HG03108 (cell line): ENCODE data around the gene ZNF506.
"Not testable (repeated sequence)": the region's sequence is repeated elsewhere in the genome, so short reads cannot be mapped to it uniquely, and the experiment has no call there.

Source experiments
- ATAC-seq: cut with Tn5 transposase; IDR thresholded peaks from one replicate; pipeline ENCODE4 v1.9.1; 2021; ENCODE audit warnings: moderate library complexity; ENCODE audit not compliant: unreplicated experiment

ZNF506 gene

DNA sequence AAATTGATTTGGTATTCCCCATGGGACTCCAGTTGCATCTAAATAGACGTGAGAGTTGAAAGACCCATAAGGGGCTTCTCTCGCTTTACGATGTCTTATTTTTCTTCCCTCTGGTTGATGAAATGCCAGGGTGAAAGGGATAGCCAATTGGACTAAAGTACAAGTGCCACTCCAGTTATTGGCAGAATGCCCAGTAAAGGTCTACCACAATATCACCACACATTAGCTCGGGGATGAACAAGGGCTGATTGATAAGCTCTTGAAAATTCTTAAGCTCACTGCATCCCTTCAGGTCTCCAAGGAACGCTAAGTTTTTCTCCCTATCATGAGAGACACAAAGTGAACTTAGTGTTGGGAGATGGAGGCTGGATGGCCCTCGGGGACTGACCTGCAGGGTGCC, 39.8 kb downstream of the ZNF506 start:
- not testable (repeated sequence) for ATAC-seq

DNA sequence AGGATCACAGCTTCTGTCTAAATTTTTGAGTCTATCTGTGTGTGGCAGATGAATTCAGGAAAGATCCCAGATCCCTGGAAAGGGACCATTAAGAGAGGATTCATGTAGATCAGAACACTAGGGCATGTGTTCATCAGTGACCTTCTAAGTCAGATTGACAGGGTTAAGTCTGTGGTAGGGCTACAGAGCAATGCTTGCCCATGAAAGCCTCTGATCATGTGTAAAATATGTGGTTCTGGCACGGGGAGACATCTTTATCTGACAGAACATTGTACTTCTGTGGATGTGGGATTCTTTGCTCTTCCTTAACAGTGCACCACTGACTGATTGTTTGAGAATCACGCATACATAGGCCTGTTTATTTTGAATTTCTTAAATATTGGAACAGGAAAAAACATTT, 42.9 kb downstream of the ZNF506 start:
- no peak for ATAC-seq

GRCh38 chr19:19777692-19778091, 43.9 kb downstream of the ZNF506 start:
- no peak for ATAC-seq

DNA sequence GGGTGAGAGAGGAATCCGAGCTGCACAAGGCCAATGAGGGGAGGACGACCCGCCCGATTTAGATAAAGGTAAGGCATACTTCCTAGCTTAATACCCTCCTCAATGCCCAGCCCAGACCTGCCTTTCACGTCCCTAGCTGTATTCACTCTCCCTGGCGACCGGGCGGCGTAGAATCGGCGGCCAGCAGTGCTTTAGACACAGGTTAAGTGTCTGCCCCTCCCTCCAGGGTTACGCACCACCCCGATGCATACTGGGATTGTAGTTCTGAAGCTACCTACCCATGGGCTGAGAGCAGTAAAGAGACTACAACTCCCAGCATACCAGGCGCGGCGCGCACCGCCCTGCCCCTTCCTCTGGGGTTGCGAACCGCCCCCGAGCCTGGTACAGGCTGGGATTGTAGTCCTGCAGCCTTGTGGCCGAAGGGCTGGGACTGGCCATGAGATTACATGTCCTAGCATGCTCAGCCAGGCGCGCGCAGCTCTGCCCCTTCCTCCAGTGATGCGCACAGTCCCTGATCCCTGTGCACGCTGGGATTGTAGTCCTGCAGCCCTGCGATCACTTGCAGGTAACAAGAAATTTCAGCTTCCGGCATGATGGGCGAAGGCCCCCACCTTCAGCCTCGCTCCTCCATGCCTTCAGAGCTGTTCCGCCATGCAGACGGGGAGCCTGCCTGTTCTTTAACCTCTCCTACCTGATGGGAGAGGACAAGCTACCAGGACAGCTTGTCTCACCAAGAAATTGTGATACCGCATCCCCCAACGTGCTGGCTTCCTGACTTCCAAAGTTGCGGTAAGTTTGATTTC, 45.1 kb downstream of the ZNF506 start:
- peak; percentile 99 for ATAC-seq

GRCh38 chr19:19775891-19776205, 45.7 kb downstream of the ZNF506 start:
- no peak for ATAC-seq

GRCh38 chr19:19774354-19775033, 47.1 kb downstream of the ZNF506 start:
- ATAC-seq = no peak

- ATAC-seq = not testable (repeated sequence)
Measured at GRCh38 chr19:19771963-19772362, 49.6 kb downstream of the ZNF506 start.

GRCh38 chr19:19769971-19770370, 51.6 kb downstream of the ZNF506 start:
- ATAC-seq = not testable (repeated sequence)

DNA sequence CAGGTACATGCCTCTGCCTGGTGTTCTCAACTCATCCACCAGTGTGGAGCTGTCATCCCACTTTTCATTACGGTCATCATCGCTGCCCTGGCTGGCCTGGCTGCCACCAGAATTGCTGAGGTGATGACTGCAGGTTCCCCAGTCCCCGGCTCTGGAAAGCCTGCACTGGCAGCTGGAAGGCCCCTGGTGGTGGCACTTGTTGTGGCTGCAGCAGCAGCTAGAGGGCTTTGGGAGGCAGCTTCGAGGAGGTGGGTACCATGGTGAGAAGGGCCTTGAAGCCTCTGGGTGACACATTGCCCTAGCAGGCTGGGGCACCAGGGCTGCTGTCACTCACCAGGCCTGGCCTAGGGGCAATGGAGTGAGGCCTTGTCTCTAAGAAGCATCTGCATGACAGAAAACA, 63.4 kb downstream of the ZNF506 start:
- no peak for ATAC-seq

- no peak for ATAC-seq
Measured at GRCh38 chr19:19752760-19753403, 68.7 kb downstream of the ZNF506 start.

DNA sequence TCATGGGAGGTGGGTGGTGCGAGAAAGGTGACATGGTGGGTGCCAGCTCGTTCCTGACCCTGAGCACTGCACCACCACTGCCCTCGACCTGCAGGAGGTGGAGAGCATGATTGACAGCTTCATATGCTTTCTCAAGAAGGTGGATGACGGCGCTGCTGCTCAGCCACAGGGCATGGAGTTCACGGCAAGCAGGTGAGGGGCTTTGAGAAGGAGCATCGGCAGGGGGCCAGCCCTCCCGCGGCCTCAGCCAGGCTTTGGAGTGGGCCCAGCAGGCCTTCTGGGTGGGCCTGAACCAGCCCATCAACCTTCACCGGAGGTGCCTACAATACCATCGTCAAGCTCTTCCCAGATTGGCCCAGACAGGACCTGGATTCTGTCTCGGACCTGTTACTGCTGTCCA, 69.7 kb downstream of the ZNF506 start:
- no peak for ATAC-seq

DNA sequence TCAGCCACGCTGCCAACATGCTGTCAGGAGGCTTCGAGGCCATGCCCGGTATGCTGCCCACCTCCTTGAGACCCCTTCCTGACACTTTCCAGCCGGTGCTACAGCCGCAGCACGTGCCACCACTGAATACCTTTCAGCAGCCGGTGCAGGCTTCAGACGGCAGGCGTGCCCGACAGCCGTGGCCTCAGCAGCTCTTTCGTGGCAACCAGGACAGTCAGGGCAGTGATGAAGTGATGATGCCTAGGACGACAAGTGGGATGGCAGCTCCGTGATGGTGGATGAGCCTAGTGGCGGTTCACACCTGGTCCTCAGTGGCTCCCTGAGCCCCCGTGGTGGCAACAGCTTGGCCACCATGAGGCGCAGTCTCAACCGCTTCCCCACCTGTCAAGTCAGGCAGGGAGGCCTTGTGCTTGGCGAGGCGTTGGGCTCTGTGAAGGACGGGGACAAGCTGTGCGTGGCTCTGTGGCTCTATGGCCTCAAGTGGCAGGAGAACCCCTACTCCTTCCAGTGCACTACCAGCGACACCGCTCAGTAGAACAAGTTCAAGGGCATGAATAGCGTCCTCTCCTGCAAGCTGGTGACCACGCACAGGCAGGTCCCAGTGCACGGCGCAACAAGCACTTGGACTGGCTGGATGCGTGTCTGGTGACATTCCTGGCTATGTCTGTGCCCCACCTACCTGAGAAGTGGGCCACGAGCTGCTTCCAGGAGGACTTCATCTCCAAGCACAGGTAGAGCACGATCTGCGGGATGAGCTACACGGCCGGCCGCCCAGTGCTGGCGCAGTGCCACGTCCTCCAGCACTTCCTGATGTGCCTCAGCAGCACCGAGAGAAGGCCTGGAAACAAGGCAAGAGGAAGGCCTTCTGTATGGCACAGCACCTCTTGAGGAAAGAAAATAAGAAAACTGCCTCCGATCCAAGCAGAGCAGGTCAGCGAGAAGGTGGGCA, 70.4 kb downstream of the ZNF506 start:
- no peak for ATAC-seq

- no peak for ATAC-seq
Measured at GRCh38 chr19:19749908-19750841, 71.4 kb downstream of the ZNF506 start.

- ATAC-seq = no peak
Measured at GRCh38 chr19:19749117-19749907, 72.2 kb downstream of the ZNF506 start.

- ATAC-seq = no peak
Measured at GRCh38 chr19:19748249-19748938, 73.2 kb downstream of the ZNF506 start.

GRCh38 chr19:19747357-19748220, 74.0 kb downstream of the ZNF506 start:
- no peak for ATAC-seq
